ENCODE results near the gene SCLT1.
A peak's percentile ranks its signal among the peaks of the same experiment; 100 is the strongest.
"Not testable (repeated sequence)": the region's sequence is repeated elsewhere in the genome, so short reads cannot be mapped to it uniquely, and the experiment has no call there.

Gene SCLT1

GRCh38 chr4:129093191-129093920 is at the start of gene SCLT1:
SCLT1 (minus strand) TSS chr4:129093539; CDS start chr4:129093103, 436 bp downstream.
- ATAC-seq: peak; percentile 94 to 95

GRCh38 chr4:129140521-129140920 is 47.2 kb upstream of the SCLT1 start:
- ATAC-seq: no peak

GRCh38 chr4:129138810-129139496 is 45.6 kb upstream of the SCLT1 start:
- no peak for ATAC-seq

GRCh38 chr4:129136433-129136832 is 43.1 kb upstream of the SCLT1 start:
- no peak for ATAC-seq

- ATAC-seq: no peak
Observed at GRCh38 chr4:129131343-129131742, 38.0 kb upstream of the SCLT1 start.

GRCh38 chr4:129129143-129129542 is 35.8 kb upstream of the SCLT1 start:
- ATAC-seq: no peak

- not testable (repeated sequence) for ATAC-seq
Observed at GRCh38 chr4:129126614-129127013, 33.3 kb upstream of the SCLT1 start.

GRCh38 chr4:129117705-129118104 is 24.4 kb upstream of the SCLT1 start:
- no peak for ATAC-seq

GRCh38 chr4:129113919-129114318 is 20.6 kb upstream of the SCLT1 start:
- ATAC-seq: no peak

- no peak for ATAC-seq
Observed at GRCh38 chr4:129113434-129113833, 20.1 kb upstream of the SCLT1 start.

- ATAC-seq: no peak
Observed at GRCh38 chr4:129111919-129112318, 18.6 kb upstream of the SCLT1 start.

- ATAC-seq: no peak
Observed at GRCh38 chr4:129110931-129111330, 17.6 kb upstream of the SCLT1 start.

- ATAC-seq: no peak
Observed at GRCh38 chr4:129109965-129110824, 16.9 kb upstream of the SCLT1 start.

- ATAC-seq: no peak
Observed at GRCh38 chr4:129098531-129099001, 5.2 kb upstream of the SCLT1 start.

GRCh38 chr4:129095811-129096454 is 2.6 kb upstream of the SCLT1 start, which contains the start of gene C4orf33:
C4orf33 (plus strand) TSS chr4:129096152; CDS start chr4:129102611, 6,459 bp downstream.
- peak; percentile 63 to 67 for ATAC-seq

- no peak for ATAC-seq
Observed at GRCh38 chr4:129094347-129094746, 1.0 kb upstream of the SCLT1 start.

GRCh38 chr4:129092631-129093190 is 628 bp downstream of the SCLT1 start:
- no peak for ATAC-seq

- ATAC-seq: no peak
Observed at GRCh38 chr4:129087516-129087915, 5.8 kb downstream of the SCLT1 start.

- no peak for ATAC-seq
Observed at GRCh38 chr4:129085472-129085871, 7.9 kb downstream of the SCLT1 start.

GRCh38 chr4:129082302-129082701 is 11.0 kb downstream of the SCLT1 start:
- no peak for ATAC-seq

GRCh38 chr4:129080129-129080528 is 13.2 kb downstream of the SCLT1 start:
- no peak for ATAC-seq

GRCh38 chr4:129077326-129077725 is 16.0 kb downstream of the SCLT1 start:
- ATAC-seq: no peak
